Fibroblast of skin of left quadriceps (primary cell): ENCODE data around the gene CXXC5.
A peak's percentile ranks its signal among the peaks of the same experiment; 100 is the strongest.
"Not testable (repeated sequence)": the region's sequence is repeated elsewhere in the genome, so short reads cannot be mapped to it uniquely, and the experiment has no call there.

Experiments
- DNase-seq, 2 experiments: peaks; one replicate each; pipeline ENCODE4 v3.0.0-alpha.2; 2013; ENCODE audit warnings: low read depth in 2 of 2

CXXC5 gene

GRCh38 chr5:139648205-139649081 lies at the start of gene CXXC5:
Gene CXXC5 (plus strand): TSS chr5:139648349. CDS start chr5:139680524, 32,175 bp downstream.
- DNase-seq, result peak; percentile 68 to 75

GRCh38 chr5:139598601-139598965 lies 49.6 kb upstream of the CXXC5 start:
- DNase-seq, result not testable (repeated sequence)

GRCh38 chr5:139600336-139600949 lies 47.7 kb upstream of the CXXC5 start:
- DNase-seq, result peak in 1 of 2 experiments; percentile 17

DNA sequence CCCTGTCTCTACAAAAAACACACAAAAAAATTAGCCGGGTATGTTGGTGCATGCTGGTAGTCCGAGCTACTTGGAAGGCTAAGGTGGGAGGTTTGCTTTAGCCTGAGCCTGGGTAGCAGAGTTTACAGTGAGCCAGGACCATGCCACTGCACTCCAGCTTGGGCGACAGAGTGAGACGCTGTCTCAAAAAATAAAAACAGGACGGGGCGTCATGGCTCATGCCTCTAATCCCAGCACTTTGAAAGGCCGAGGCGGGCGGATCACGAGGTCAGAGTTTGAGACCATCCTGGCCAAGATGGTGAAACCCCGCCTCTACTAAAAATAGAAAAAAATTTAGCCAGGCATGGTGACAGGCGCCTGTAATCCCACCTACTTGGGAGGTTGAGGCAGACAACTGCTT lies 46.7 kb upstream of the CXXC5 start:
- DNase-seq, result no peak

GRCh38 chr5:139601948-139602347 lies 46.2 kb upstream of the CXXC5 start:
- not testable (repeated sequence) for DNase-seq

DNA sequence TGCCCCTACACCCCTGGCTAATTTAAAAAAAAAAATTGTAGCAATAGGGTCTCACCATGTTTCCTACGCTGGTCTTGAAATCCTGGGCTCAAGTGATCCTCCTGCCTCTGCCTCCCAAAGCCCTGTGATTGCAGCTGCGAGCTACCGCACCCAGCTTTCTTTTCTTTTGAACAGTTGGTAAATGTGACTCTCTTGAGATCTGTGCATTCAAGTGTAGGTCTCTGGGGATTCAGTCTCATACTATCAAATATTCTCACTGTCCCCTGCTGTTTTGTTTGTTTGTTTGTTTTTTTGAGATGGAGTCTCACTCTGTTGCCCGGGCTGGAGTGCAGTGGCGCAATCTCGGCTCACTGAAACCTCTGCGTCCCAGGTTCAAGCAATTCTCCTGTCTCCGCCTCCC lies 42.3 kb upstream of the CXXC5 start:
- DNase-seq, result no peak

- no peak for DNase-seq
Observed at GRCh38 chr5:139611703-139612584, 36.2 kb upstream of the CXXC5 start.

- no peak for DNase-seq
Observed at GRCh38 chr5:139619861-139620260, 28.3 kb upstream of the CXXC5 start.

GRCh38 chr5:139625398-139625797 lies 22.8 kb upstream of the CXXC5 start:
- not testable (repeated sequence) for DNase-seq

- no peak for DNase-seq
Observed at GRCh38 chr5:139630855-139631254, 17.3 kb upstream of the CXXC5 start.

- DNase-seq, result no peak
Observed at GRCh38 chr5:139631520-139632165, 16.5 kb upstream of the CXXC5 start.

DNA sequence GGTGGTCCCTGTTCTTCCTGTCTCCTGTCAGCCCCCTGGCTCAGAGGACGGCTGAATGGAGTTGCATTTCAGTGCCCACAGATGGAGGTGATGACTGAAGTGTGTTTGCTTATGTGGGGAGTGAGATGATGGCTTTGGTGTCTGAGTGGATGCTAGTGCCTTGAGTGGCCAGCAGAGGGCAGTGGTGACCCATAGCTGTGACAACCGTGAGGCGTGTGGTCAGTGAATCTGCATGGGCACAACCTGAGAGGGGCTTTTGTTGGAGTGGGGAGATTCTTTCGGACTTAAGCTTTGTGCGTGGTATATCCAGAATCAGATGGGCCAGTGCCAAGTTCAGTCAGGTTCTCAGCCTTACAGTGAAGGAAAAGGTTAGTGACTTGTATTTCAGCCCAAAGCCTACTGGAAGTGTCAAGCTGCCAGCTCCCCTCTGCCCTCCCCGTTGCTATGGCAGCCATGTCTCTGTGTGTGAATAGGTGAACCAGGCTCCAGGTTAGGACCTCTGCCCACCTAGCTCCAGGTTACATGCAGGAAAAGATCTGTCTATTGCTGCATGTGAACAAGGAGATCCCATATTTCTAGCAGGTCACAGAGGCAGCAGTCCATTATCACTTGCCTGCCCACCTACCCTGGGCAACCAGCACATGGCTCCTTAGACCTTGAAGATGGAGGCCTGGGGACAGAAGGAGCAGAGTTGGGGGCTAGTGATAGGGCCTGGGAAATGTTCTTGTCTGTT lies 14.7 kb upstream of the CXXC5 start:
- peak; percentile 36 to 37 for DNase-seq

DNA sequence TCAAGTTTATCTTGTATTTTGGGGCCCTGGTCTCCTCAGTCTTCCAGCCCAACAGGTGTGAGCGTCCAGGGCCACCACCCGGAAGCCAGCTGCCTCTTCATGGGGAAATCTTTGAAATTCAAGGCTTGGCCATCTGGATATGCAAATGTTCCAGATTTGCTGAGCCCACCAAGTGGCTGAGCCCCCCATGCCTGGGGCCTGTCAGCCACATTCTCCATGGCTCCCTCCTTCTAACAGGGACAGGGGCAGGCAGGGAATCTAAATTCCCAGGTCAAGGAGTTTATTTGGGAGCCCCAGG lies 14.2 kb upstream of the CXXC5 start:
- DNase-seq, result no peak

DNA sequence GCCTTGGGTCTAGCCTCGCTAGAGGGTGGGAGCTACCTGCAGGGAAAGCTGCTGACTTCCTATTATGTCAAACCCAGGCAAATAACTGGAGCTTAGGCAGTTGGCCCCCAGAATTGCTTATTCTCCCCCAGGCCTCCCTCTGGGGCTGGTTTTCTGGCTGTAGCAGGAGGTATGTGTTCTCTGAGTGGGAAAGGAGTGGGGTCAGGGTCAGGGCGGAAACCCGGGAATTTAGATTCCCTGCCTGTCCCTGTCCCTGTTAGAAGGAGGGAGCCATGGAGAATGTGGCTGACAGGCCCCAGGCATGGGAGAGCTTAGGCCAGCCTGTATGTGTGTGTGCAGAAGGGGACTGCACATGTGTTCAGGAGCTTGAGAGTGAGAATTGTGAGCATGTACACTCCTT lies 13.6 kb upstream of the CXXC5 start:
- no peak for DNase-seq

DNA sequence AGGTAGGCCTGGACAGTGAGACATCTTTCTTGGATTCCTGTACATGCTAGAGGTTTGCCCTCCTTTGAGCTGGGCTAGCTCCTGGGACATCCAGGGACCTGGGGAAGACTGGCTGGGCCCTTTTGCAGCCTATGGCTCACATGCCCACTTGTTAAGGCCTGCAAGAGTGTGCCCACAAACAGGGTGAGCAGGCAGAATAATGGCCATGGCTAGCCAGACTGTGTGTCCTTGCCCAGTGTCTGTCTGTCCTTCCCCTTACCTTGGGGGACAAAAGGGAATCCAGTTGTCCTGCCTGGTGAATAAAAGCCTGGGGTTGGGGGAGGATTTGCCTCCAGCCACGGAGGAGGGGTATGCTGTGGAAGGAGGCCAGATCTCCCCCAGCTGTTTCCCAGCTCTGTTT lies 13.0 kb upstream of the CXXC5 start:
- DNase-seq, result no peak

DNA sequence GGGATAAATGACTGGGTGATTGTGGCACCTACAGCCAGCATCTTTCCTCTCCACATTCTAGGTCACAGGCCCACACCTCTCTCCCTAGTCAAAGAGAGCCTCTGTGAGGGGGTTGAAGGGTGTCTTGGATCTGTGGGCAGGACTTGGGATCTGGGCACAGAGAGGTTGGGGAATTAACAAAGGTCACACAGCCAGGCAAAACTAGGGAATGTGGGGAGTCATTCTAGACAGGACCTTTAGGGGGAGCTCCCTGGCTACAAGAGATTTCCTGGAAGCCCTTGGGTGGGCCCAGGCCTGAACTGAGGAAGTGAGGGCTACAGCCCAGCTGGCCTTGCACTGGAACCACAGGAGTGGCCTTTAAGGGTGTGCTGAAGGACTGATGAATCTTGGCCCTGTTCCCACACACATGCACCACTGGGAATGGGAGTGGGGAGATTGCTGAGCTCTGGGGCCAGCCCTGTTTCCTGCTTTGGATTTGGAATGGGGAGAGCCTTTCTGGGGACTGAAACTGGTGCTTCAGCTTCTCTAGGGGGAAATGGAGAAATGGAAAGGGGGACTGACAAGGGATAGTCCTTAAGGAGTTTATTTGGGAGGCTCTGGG lies 12.4 kb upstream of the CXXC5 start:
- peak; percentile 76 to 77 for DNase-seq

- DNase-seq, result no peak
Observed at GRCh38 chr5:139636207-139636792, 11.8 kb upstream of the CXXC5 start.

GRCh38 chr5:139636975-139637408 lies 11.2 kb upstream of the CXXC5 start:
- DNase-seq, result no peak

DNA sequence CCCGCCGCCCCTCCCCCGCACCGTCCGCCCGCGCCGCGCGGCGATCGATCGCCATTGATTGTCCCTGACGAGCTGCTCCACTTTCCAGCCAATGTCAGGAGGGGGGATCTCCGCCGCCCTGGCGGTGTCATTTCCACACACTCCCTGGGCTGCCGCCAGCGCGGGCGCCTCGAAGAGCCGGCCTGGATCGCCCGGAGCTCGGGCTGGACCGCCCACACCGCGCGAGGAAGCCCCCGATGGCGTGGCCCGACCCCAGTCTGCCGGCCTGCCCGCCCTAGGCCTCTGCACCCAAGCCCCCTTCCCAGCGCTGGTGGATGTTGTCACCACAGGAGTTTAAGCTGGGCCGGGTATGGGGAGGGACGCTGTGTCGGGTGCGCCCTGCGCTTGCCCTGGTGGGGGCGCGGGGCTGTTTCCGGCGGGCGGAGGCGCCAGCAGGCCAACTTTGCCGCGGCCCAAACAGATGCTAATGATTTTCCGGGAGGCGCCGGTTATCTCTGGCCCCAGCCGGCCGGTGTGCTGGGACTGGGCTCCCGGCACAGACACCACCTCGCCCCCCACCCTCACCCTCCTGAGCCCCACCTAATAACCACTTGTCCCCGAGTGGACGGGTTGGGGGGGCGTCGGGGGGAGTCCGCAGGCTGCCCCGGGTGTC lies 10.6 kb upstream of the CXXC5 start:
- DNase-seq, result peak in 1 of 2 experiments; percentile 65
